Smooth muscle cell (in vitro differentiated cells): ENCODE data around the gene PLEKHO2. TPM values are rescaled to one million over a fixed set of nuclear protein-coding genes. Genes with fewer than 3 reads are reported as not detected.

Experiments
- DNase-seq: peaks from one replicate; lab custom pipeline; 2025; ENCODE audit not compliant: unreplicated experiment; lab: John Stamatoyannopoulos, UW
- H2AFZ ChIP-seq: fragments of 200-600 bp; sonication (generic); 2 replicates; pipeline ENCODE4 v1.6.0; 2016; ENCODE audit warnings: antibody characterized with exemption, low read depth, mild to moderate bottlenecking
- H3F3A ChIP-seq: fragments of 200-600 bp; sonication (generic); 2 replicates; pipeline ENCODE4 v1.6.0; 2017; ENCODE audit warnings: antibody characterized with exemption, low read depth
- H3K27ac ChIP-seq: fragments of 200-600 bp; sonication (generic); 2 replicates; pipeline ENCODE4 v1.5.1; 2016; ENCODE audit warnings: low read depth, mild to moderate bottlenecking
- H3K27me3 ChIP-seq: fragments of 200-600 bp; sonication (generic); 2 replicates; pipeline ENCODE4 v1.6.1; 2016; ENCODE audit warnings: low read depth, mild to moderate bottlenecking
- H3K36me3 ChIP-seq: fragments of 200-600 bp; sonication (generic); 2 replicates; pipeline ENCODE4 v1.5.1; 2016; ENCODE audit warnings: low read depth
- H3K4me1 ChIP-seq: fragments of 200-600 bp; sonication (generic); 2 replicates; pipeline ENCODE4 v1.5.1; 2016; ENCODE audit warnings: low read depth
- H3K4me2 ChIP-seq: fragments of 200-600 bp; sonication (generic); 2 replicates; pipeline ENCODE4 v1.6.0; 2016; ENCODE audit warnings: mild to moderate bottlenecking
- H3K4me3 ChIP-seq: fragments of 200-600 bp; sonication (generic); 2 replicates; pipeline ENCODE4 v1.5.1; 2016; ENCODE audit warnings: mild to moderate bottlenecking
- H3K79me2 ChIP-seq: fragments of 200-600 bp; sonication (generic); 2 replicates; pipeline ENCODE4 v1.6.0; 2016; ENCODE audit warnings: low read depth, mild to moderate bottlenecking
- H3K9ac ChIP-seq: fragments of 200-600 bp; sonication (generic); 2 replicates; pipeline ENCODE4 v1.6.0; 2016; ENCODE audit warnings: low read depth
- H3K9me3 ChIP-seq: fragments of 200-600 bp; sonication (generic); replicated peaks from 2 replicates; pipeline ENCODE4 v1.5.1; 2016; ENCODE audit warnings: low read depth
- H4K20me1 ChIP-seq: fragments of 200-600 bp; sonication (generic); 2 replicates; pipeline ENCODE4 v1.6.0; 2016; ENCODE audit warnings: low read depth
- WGBS: methylation state at CpG from one replicate; pipeline ENCODE4 v1.1.7; 2016; ENCODE audit warnings: low lambda C conversion rate; 5-methylcytosine and 5-hydroxymethylcytosine counted together
- polyA plus RNA-seq: library from polyadenylated mRNA; unstranded; fragments of >200 nt; fragmentation: Nextera tagmentation; extraction: Ambion mirVana; gene quantifications from 2 replicates; pipeline ENCODE4 v1.2.1, GENCODE V29; 2016
- total RNA-seq: library from RNA; depleted of rRNA; stranded (reverse); fragments of >200 nt; gene quantifications from 2 replicates; pipeline ENCODE4 v1.2.3, GENCODE V29; 2014
- TF ChIP-seq, protein P1 (sequence below): fragments of 200-600 bp; sonication (generic); IDR thresholded peaks from 2 replicates; pipeline ENCODE4 v1.5.1; 2017; ENCODE audit warnings: borderline replicate concordance, mild to moderate bottlenecking, antibody characterized with exemption; ENCODE audit not compliant: insufficient read depth, poor library complexity, severe bottlenecking

Gene PLEKHO2
- total and polyA plus RNA-seq, 2 experiments from 2014 or later = 7.9 to 16.3 TPM

DNA sequence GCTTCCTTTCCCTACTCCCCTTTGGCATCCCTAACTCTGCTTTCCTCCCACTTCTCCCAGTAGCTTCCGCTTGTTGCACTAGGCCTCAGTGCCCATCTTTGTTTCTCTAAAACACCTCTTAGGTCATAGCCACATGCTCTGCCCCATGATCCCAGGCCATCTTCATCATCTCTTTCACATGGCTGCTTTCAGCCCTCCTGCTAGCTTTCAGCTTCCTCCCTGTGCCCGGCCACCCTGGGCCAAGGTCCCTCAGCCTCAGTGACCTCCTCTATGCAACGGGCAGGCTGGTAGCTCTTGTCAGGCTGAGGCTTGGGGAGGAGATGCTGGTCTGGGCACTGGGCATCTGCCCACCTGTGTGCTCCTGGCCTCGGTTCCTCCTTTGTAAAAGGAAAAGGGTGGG lies 2.3 kb downstream of the PLEKHO2 start:
- Histone ChIP-seq H3F3A (no peaks in the 10 kb centered on the region), H3K9me3 (no peaks in the 10 kb centered on the region), H3K27me3 (no peaks in the 10 kb centered on the region), H4K20me1 (peaks cover 64% of the 10 kb centered on the region), H3K9ac (no peak overlapping the region), H3K36me3 (no peaks in the 10 kb centered on the region), H3K79me2 (peaks cover 71% of the 10 kb centered on the region), H2AFZ (no peak overlapping the region), H3K4me2 (peak overlapping the region; percentile 96), H3K4me3 (no peak overlapping the region), H3K4me1 (peaks cover 37% of the 10 kb centered on the region), H3K27ac (no peak overlapping the region)
- TF ChIP-seq, protein P1, sequence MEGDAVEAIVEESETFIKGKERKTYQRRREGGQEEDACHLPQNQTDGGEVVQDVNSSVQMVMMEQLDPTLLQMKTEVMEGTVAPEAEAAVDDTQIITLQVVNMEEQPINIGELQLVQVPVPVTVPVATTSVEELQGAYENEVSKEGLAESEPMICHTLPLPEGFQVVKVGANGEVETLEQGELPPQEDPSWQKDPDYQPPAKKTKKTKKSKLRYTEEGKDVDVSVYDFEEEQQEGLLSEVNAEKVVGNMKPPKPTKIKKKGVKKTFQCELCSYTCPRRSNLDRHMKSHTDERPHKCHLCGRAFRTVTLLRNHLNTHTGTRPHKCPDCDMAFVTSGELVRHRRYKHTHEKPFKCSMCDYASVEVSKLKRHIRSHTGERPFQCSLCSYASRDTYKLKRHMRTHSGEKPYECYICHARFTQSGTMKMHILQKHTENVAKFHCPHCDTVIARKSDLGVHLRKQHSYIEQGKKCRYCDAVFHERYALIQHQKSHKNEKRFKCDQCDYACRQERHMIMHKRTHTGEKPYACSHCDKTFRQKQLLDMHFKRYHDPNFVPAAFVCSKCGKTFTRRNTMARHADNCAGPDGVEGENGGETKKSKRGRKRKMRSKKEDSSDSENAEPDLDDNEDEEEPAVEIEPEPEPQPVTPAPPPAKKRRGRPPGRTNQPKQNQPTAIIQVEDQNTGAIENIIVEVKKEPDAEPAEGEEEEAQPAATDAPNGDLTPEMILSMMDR = no peak
- WGBS = 91% methylated on average over 4 of the region's 4 CpGs
- DNase-seq = no peak

DNA sequence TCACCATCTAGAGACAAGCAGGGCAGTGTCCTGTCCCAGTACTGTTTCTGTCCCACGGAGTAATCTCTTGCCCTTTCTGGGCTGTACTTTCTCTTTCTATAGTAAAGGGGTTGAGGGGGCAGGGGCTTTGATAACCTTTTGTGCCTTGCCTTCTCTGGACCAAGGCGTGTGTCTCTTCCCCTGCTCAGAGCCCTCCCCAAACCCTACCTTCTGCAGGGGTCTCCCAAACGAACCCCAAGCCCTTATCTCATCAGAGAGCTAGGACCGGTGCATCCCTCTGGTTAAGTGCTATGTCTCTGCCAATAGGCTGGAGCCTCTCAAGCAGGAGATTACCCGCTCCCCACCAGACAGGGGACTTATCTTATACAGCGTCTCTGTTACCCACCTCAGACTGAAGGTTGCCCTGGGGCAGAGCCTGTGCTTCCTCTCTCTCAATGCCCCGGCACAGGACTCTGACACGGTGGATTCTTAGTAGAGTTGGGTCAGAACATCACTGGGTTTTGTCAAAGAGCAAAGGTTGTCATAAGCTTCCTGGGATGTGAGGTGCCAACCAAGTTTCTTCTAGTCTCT lies 2.9 kb downstream of the PLEKHO2 start:
- Histone ChIP-seq H3K4me2 (peak overlapping the region; percentile 96), H3K9ac (no peak overlapping the region), H4K20me1 (peaks cover 64% of the 10 kb centered on the region), H3K9me3 (no peaks in the 10 kb centered on the region), H3K36me3 (no peaks in the 10 kb centered on the region), H3K4me3 (peak overlapping the region; percentile 5), H3K79me2 (peaks cover 71% of the 10 kb centered on the region), H3K27me3 (no peaks in the 10 kb centered on the region), H2AFZ (no peak overlapping the region), H3F3A (peaks cover 1% of the 10 kb centered on the region), H3K4me1 (peaks cover 37% of the 10 kb centered on the region), H3K27ac (no peak overlapping the region)
- 33% methylated on average over 8 of the region's 8 CpGs for WGBS
- DNase-seq = no peak
- TF ChIP-seq, protein P1 = no peak

DNA sequence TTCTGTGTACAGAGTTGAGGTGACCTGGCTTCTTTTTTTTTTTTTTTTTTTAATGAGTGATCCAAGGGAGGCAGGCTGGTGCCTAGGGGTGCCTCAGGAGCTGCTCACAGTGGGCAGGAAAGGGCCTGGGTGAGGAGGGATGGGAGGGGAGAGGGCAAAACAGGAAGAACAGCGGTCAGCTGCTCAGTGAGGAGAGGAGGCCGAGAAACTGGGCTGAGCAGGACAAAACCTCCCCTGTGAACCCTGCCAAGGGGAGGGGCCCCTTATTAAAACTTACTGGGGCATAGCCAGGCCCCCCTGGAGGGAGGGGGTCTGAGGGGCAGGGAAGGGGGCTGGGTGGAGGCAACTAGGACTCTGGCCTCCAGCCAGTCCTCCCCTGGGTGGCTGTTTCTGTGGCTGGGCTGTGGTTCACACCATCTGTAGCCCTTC lies 3.5 kb downstream of the PLEKHO2 start:
- Histone ChIP-seq H3K9me3 (no peaks in the 10 kb centered on the region), H3K4me3 (no peak overlapping the region), H3K9ac (no peak overlapping the region), H3K36me3 (no peaks in the 10 kb centered on the region), H3K27ac (no peak overlapping the region), H3K4me1 (peaks cover 37% of the 10 kb centered on the region), H2AFZ (no peak overlapping the region), H3K79me2 (peaks cover 71% of the 10 kb centered on the region), H3K4me2 (peak overlapping the region; percentile 96), H4K20me1 (peaks cover 66% of the 10 kb centered on the region), H3F3A (peaks cover 6% of the 10 kb centered on the region), H3K27me3 (no peaks in the 10 kb centered on the region)
- TF ChIP-seq, protein P1 = no peak
- 33% methylated on average over 1 of the region's 2 CpGs for WGBS
- no peak for DNase-seq
